Measurements from ENCODE around the gene TESK2. TPM values are rescaled to one million over a fixed set of nuclear protein-coding genes. Genes with fewer than 3 reads are reported as not detected.

The TESK2 gene
- total and polyA plus RNA-seq, 2 donors from 2014 or later = 1.6 to 2.7 TPM

GRCh38 chr1:45423906-45424678, 66.9 kb downstream of the TESK2 start:
- FAIRE-seq = no peak

GRCh38 chr1:45421935-45422334, 69.0 kb downstream of the TESK2 start:
- Histone ChIP-seq H3K36me3 (ENCODE audit: control insufficient read depth in 2 of 3, insufficient read depth in 3 of 3, low read length in 3 of 3) (no peaks in the 10 kb centered on the region), H3K9me3 (ENCODE audit: control insufficient read depth in 2 of 3, insufficient read depth in 1 of 3, low read length in 3 of 3) (no peaks in the 10 kb centered on the region), H3K27me3 (ENCODE audit: control insufficient read depth, insufficient read depth, low read length) (no peaks in the 10 kb centered on the region), H3K4me1 (ENCODE audit: control insufficient read depth in 2 of 3, insufficient read depth in 2 of 3, low read depth in 1 of 3, low read length in 3 of 3) (no peaks in the 10 kb centered on the region), H3K9ac (ENCODE audit: low read length in 3 of 3) (no peak overlapping the region), H3K27ac (ENCODE audit: low read depth in 2 of 2, low read length in 2 of 2) (no peak overlapping the region), H3K4me3 (ENCODE audit: low read length in 3 of 3) (no peak overlapping the region)
- FAIRE-seq (no peak), DNase-seq (no peak)
- intact Hi-C loops (cut with DNase I) = no loop called here
- TF ChIP-seq, protein P1, sequence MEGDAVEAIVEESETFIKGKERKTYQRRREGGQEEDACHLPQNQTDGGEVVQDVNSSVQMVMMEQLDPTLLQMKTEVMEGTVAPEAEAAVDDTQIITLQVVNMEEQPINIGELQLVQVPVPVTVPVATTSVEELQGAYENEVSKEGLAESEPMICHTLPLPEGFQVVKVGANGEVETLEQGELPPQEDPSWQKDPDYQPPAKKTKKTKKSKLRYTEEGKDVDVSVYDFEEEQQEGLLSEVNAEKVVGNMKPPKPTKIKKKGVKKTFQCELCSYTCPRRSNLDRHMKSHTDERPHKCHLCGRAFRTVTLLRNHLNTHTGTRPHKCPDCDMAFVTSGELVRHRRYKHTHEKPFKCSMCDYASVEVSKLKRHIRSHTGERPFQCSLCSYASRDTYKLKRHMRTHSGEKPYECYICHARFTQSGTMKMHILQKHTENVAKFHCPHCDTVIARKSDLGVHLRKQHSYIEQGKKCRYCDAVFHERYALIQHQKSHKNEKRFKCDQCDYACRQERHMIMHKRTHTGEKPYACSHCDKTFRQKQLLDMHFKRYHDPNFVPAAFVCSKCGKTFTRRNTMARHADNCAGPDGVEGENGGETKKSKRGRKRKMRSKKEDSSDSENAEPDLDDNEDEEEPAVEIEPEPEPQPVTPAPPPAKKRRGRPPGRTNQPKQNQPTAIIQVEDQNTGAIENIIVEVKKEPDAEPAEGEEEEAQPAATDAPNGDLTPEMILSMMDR (IDR thresholded peaks at IDR 0.05; ENCODE audit: borderline replicate concordance, extremely low read depth, insufficient read depth) = no peak

More at GRCh38 chr1:45423906-45424678, 66.9 kb downstream of the TESK2 start:
- Histone ChIP-seq H3K27ac (ENCODE audit: low read depth in 2 of 2, low read length in 2 of 2) (no peak overlapping the region), H3K36me3 (ENCODE audit: control insufficient read depth in 2 of 3, insufficient read depth in 3 of 3, low read length in 3 of 3) (no peaks in the 10 kb centered on the region), H3K4me1 (ENCODE audit: control insufficient read depth in 2 of 3, insufficient read depth in 2 of 3, low read depth in 1 of 3, low read length in 3 of 3) (no peaks in the 10 kb centered on the region), H3K9ac (ENCODE audit: low read length in 3 of 3) (no peak overlapping the region), H3K27me3 (ENCODE audit: control insufficient read depth, insufficient read depth, low read length) (no peaks in the 10 kb centered on the region), H3K4me3 (ENCODE audit: low read length in 3 of 3) (no peak overlapping the region), H3K9me3 (ENCODE audit: control insufficient read depth in 2 of 3, insufficient read depth in 1 of 3, low read length in 3 of 3) (no peaks in the 10 kb centered on the region)
- intact Hi-C loops (cut with DNase I) = no loop called here
- no peak for DNase-seq
- TF ChIP-seq, protein P1 (IDR thresholded peaks at IDR 0.05; ENCODE audit: borderline replicate concordance, extremely low read depth, insufficient read depth) = no peak

DNA sequence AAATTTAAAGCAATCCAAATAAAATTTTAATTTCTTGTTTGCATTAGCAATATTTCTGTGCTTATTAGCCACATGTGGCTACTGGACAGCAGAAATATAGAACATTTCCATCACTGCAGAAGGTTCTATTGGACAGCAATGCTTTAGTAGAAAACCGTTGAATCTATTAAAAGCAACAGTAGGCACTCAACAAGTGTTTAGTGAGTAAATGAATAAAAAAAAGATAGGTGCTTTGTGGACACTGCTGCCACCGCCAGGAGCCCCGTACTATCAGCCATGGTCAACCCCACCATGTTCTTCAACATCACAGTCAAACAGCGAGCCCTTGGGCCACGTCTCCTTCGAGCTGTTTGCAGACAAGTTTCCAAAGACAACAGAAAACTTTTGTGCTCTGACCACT, 76.2 kb downstream of the TESK2 start:
- no peak for DNase-seq
- no peak for FAIRE-seq
- intact Hi-C loops (cut with DNase I) = no loop called here
- Histone ChIP-seq H3K9me3 (ENCODE audit: control insufficient read depth in 2 of 3, insufficient read depth in 1 of 3, low read length in 3 of 3) (no peaks in the 10 kb centered on the region), H3K9ac (ENCODE audit: low read length in 3 of 3) (no peak overlapping the region), H3K4me1 (ENCODE audit: control insufficient read depth in 2 of 3, insufficient read depth in 2 of 3, low read depth in 1 of 3, low read length in 3 of 3) (no peaks in the 10 kb centered on the region), H3K36me3 (ENCODE audit: control insufficient read depth in 2 of 3, insufficient read depth in 3 of 3, low read length in 3 of 3) (no peaks in the 10 kb centered on the region), H3K27ac (ENCODE audit: low read depth in 2 of 2, low read length in 2 of 2) (no peak overlapping the region), H3K4me3 (ENCODE audit: low read length in 3 of 3) (no peak overlapping the region), H3K27me3 (ENCODE audit: control insufficient read depth, insufficient read depth, low read length) (no peaks in the 10 kb centered on the region)
- TF ChIP-seq, protein P1 (IDR thresholded peaks at IDR 0.05; ENCODE audit: borderline replicate concordance, extremely low read depth, insufficient read depth) = no peak
